Heart left ventricle (tissue), 13 donors: ENCODE results near the gene UQCC2.

Source experiments
- POLR2A ChIP-seq, 2 donors: fragments of 450-650 bp; IDR thresholded peaks; one replicate each; pipeline ENCODE4 v1.6.1; 2017; ENCODE audit warnings: antibody characterized with exemption in 2 of 2, mild to moderate bottlenecking in 2 of 2, moderate library complexity in 2 of 2
- TF ChIP-seq, protein P1 (sequence below), 12 donors: fragments of 200-600 bp; sonication (generic) in 4 of 12; IDR thresholded peaks; one replicate each; pipeline versions ENCODE4 v1.5.0 to v1.8.0; 2018 to 2022; ENCODE audit warnings: antibody characterized with exemption in 12 of 12, mild to moderate bottlenecking in 5 of 12
- donor health status: ischemic (EF 13 %, LVEDD 7.1; RV severe dilation, severe dysfunction).
- donor health status: DM: no; HTN: yes; CAD: no.
- donor health status: DM: no; HTN: no; CAD: no.
- donor health status: ischemic (EF 25% LVEDD 6.9; RV normal size, moderate dysfunction).
- donor health status: ischemic (EF 25% LVEDD 5.7; RV mildly dilated, moderate dysfunction).
- donor health status: ischemic (EF 35%, LVEDD 5.7; RV mildly dilated, moderate dysfunction).
- donor health status: nonischemic (EF 11% LVEDD 7.7; RV severe dilation, severe dysfunction).
- donor health status: DM: yes; HTN: yes; CAD: no.
- donor health status: PGD.
- donor health status: ischemic (EF 29% LVEDD 5.4; RV normal size, mild dysfunction).
- donor health status: nonischemic (EF 23%, LVEDD 6.1; RV moderate dilation, normal function).

GRCh38 chr6:33708516-33709204 lies 2.8 kb downstream of the UQCC2 start:
- TF ChIP-seq, protein P1, sequence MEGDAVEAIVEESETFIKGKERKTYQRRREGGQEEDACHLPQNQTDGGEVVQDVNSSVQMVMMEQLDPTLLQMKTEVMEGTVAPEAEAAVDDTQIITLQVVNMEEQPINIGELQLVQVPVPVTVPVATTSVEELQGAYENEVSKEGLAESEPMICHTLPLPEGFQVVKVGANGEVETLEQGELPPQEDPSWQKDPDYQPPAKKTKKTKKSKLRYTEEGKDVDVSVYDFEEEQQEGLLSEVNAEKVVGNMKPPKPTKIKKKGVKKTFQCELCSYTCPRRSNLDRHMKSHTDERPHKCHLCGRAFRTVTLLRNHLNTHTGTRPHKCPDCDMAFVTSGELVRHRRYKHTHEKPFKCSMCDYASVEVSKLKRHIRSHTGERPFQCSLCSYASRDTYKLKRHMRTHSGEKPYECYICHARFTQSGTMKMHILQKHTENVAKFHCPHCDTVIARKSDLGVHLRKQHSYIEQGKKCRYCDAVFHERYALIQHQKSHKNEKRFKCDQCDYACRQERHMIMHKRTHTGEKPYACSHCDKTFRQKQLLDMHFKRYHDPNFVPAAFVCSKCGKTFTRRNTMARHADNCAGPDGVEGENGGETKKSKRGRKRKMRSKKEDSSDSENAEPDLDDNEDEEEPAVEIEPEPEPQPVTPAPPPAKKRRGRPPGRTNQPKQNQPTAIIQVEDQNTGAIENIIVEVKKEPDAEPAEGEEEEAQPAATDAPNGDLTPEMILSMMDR (IDR thresholded peaks at IDR 0.05) = no peak
- no peak for TF ChIP-seq POLR2A (IDR thresholded peaks at IDR 0.05)
